ENCODE measurements around the gene DNAH2. TPM values are rescaled to one million over a fixed set of nuclear protein-coding genes. Genes with fewer than 3 reads are reported as not detected.

The DNAH2 gene
- total RNA-seq, 1 donor from 2014 or later: 0.04 TPM

DNA sequence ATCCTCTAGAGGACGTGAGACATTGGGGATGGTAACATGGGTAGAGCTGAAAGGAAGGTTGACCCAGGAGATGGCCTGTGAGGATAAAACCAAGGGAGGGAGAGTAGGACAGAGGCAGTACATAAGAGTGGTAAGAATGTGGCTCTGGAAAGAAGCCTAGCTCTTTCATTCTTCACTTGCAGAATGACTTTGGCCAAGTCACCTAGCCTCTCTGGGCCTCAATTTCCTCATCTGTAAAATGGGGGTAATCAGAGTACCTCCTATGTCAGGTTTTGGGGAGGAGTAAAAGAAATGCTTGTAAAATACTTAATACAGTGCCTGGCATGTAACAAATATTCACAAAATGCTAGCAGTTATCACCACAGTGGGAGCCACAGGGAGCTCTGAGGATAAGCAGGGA lies 123.3 kb downstream of the DNAH2 start:
- H3K27me3 ChIP-seq (ENCODE audit: control insufficient read depth, insufficient read depth, low read length): no peaks in the 10 kb centered on the region
- TF ChIP-seq, protein P1, sequence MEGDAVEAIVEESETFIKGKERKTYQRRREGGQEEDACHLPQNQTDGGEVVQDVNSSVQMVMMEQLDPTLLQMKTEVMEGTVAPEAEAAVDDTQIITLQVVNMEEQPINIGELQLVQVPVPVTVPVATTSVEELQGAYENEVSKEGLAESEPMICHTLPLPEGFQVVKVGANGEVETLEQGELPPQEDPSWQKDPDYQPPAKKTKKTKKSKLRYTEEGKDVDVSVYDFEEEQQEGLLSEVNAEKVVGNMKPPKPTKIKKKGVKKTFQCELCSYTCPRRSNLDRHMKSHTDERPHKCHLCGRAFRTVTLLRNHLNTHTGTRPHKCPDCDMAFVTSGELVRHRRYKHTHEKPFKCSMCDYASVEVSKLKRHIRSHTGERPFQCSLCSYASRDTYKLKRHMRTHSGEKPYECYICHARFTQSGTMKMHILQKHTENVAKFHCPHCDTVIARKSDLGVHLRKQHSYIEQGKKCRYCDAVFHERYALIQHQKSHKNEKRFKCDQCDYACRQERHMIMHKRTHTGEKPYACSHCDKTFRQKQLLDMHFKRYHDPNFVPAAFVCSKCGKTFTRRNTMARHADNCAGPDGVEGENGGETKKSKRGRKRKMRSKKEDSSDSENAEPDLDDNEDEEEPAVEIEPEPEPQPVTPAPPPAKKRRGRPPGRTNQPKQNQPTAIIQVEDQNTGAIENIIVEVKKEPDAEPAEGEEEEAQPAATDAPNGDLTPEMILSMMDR (IDR thresholded peaks at IDR 0.05; ENCODE audit: insufficient read depth, low read length, poor library complexity, severe bottlenecking): no peak
- peak overlapping the region; percentile 68 for H3K4me3 ChIP-seq (ENCODE audit: low read depth, low read length)
- H3K36me3 ChIP-seq (ENCODE audit: control insufficient read depth, insufficient read depth, low read length): peaks cover 2% of the 10 kb centered on the region
- DNase-seq (ENCODE audit: low read depth): no peak

DNA sequence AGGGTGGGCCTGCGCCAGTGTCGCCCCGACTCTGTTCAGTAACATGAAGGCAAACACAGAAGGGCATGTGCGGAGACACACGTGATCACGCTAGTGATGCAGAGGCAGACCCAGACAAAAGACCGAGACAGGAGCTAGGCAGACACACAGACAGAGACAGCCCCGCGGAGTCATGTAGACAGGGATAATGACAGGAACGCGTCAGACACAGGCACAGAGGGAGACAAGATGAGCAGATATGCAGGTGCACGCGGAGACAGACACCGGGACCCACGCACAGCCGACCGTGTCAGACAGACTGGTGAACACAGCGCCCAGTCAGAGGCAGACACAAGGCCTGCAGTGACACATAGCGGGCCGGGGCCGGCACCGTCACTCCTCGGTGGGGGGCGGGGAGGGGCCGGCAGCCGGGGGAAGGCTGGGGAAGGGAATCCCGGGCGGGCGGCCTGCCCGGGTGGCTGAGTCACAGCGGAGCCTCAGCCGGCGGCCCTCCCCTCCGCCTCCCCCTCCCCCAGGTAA lies 123.9 kb downstream of the DNAH2 start:
- Histone ChIP-seq H3K36me3 (ENCODE audit: control insufficient read depth, insufficient read depth, low read length) (peaks cover 2% of the 10 kb centered on the region), H3K27me3 (ENCODE audit: control insufficient read depth, insufficient read depth, low read length) (no peaks in the 10 kb centered on the region), H3K4me3 (ENCODE audit: low read depth, low read length) (peak overlapping the region; percentile 68)
- TF ChIP-seq, protein P1 (IDR thresholded peaks at IDR 0.05; ENCODE audit: insufficient read depth, low read length, poor library complexity, severe bottlenecking): no peak
- DNase-seq (ENCODE audit: low read depth): peak; percentile 43

DNA sequence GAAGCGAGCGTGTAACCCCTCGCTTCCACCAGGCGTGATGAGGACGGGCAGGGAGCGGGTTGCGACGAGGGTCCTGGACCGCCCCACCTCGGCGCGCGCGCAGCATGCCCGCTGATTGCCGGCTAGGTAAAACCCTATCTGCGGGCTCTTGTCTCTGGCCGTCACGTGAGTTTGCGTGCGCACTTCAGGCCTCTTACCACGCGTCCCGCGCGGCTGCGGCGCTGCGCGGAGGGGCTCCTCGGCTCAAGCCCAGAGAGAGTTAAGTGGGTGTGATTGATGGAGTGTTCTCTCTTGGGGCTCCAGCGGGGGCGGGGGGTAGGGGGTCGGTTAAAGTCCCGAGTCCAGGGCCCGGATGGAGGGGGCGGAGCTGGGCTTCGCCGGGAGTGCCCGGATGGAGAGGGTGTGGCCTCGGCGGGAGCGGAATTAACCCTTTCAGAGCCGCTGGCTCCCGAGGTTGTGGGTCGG lies 124.4 kb downstream of the DNAH2 start:
- Histone ChIP-seq H3K36me3 (ENCODE audit: control insufficient read depth, insufficient read depth, low read length) (peaks cover 2% of the 10 kb centered on the region), H3K27me3 (ENCODE audit: control insufficient read depth, insufficient read depth, low read length) (no peaks in the 10 kb centered on the region), H3K4me3 (ENCODE audit: low read depth, low read length) (peak overlapping the region; percentile 68)
- no peak for DNase-seq (ENCODE audit: low read depth)
- TF ChIP-seq, protein P1 (IDR thresholded peaks at IDR 0.05; ENCODE audit: insufficient read depth, low read length, poor library complexity, severe bottlenecking): no peak

DNA sequence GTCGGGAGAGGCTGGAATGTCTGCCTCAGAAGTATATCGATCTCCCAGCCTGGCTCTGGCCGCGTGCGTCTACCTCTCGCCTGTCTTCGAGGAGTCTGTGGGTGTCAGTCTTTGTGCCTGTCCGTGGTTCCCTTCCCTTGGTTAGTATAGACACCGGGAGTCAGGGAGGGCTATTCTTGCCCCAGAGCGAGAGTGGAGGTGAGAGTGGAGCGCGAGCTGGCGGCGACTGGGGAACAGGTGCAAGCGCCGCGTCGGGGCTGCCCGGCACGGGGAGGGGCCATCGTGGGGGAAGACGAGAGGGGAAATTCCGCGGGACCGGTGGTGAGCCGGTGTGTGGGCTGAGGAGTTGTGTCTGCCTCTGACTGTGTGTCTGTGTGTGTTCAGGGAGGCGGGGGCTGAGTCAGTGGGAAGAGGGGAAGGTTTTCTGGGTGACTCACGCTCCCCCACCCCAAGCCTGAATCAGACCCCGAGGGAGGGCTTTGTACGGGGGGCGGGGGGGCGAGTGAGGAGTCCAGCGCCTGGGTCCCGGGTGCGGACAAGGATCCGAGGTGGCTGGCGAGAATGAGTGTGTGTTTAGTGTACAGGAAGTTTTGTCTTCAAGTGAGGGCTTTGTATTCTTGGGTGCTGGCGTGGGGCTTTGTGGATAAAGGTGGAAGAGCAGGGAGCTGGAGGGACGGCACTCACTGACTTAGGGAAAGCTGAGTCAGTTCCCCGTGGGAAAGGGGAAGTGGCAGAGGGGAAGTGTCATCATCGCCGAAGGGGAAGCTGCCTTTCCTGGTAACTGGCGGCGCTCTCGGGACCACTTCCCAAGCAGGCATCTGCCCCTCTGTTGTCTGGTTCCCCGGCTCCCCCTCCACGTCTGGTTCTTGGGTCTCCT lies 125.1 kb downstream of the DNAH2 start:
- H3K4me3 ChIP-seq (ENCODE audit: low read depth, low read length): peak overlapping the region; percentile 68
- TF ChIP-seq, protein P1 (IDR thresholded peaks at IDR 0.05; ENCODE audit: insufficient read depth, low read length, poor library complexity, severe bottlenecking): no peak
- H3K27me3 ChIP-seq (ENCODE audit: control insufficient read depth, insufficient read depth, low read length): no peaks in the 10 kb centered on the region
- H3K36me3 ChIP-seq (ENCODE audit: control insufficient read depth, insufficient read depth, low read length): peaks cover 2% of the 10 kb centered on the region
- DNase-seq (ENCODE audit: low read depth): peak; percentile 73

DNA sequence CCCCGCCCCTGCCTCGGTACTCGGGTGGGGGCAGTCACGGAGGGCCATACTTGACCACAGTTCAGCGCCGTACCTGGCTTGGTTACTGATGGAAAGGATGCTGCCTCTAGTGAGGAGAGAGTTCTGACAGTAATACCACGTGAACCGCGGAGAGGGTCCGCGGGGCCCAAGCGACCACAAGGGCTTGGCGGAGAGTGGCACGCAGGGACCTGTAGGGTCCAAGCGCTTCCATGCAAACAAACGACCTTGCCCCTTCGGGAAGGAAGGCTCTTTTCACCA lies 125.7 kb downstream of the DNAH2 start:
- Histone ChIP-seq H3K27me3 (ENCODE audit: control insufficient read depth, insufficient read depth, low read length) (no peaks in the 10 kb centered on the region), H3K4me3 (ENCODE audit: low read depth, low read length) (peak overlapping the region; percentile 68), H3K36me3 (ENCODE audit: control insufficient read depth, insufficient read depth, low read length) (peaks cover 2% of the 10 kb centered on the region)
- TF ChIP-seq, protein P1 (IDR thresholded peaks at IDR 0.05; ENCODE audit: insufficient read depth, low read length, poor library complexity, severe bottlenecking): no peak
- DNase-seq (ENCODE audit: low read depth): no peak
